Activated naive CD8-positive, alpha-beta T cell treated with anti-CD3 and anti-CD28 coated beads, Interleukin-2, amount 50 U/mL, for 16 hours (primary cell): ENCODE measurements around the gene FIP1L1.

Source experiments
- DNase-seq: peaks from one replicate; pipeline ENCODE4 v3.0.0-alpha.2; 2020; ENCODE audit warnings: low read depth, low spot score

Gene FIP1L1

DNA sequence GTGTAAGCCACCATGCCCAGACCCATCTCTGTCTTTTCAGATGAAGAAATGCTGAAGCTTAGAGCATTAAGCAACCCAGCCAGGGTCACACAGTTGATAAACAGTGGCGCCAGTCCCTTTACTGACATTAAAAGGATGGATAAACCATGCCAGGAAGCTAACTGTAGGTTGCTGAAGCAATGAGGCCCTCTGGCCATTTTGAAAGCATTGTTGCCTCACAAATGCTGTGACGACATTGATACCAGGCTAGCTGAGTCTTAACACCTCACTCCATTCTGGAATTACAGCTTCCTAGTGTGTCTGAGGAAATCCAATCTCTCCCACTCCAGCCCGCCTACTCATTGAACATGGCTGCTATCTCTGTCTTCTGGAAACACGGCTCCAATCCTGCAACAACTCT is 124.1 kb downstream of the FIP1L1 start:
- no peak for DNase-seq

DNA sequence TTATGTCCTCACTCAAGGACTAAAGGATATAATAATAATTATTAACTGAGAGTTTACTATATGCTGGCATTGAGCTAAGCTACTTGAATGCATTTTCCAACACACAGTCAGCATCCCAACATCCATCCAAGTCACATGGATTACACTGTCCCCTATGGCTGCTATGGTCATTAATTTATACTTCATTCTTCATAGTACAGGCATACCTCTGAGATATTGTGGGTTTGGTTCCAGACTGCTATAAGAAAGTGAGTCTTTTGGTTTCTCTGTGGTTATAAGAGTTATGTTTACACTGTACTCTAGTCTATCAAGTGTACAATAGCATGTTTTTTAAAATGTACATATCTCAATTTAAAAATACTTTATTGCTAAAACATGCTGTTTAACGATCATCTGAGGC is 124.7 kb downstream of the FIP1L1 start:
- DNase-seq = no peak

DNA sequence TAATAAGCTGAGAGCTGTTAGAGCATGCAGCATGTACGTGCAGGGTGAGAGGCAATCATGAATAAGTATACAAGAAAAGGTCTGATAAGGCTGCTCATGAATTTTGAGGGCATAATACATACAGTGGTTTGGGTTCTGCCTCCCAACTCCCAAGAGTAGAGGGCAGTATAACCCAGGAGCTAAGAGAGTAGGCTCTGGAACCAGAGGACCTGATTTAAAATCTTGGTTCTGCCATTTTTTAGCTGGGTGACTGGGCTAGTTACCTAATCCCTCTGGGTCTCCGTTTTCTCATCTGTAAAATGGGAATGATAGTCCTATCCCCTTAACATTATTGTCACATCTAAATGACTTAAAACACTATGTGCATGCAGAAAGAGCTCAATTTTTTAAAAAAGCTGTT is 128.5 kb downstream of the FIP1L1 start:
- no peak for DNase-seq

DNA sequence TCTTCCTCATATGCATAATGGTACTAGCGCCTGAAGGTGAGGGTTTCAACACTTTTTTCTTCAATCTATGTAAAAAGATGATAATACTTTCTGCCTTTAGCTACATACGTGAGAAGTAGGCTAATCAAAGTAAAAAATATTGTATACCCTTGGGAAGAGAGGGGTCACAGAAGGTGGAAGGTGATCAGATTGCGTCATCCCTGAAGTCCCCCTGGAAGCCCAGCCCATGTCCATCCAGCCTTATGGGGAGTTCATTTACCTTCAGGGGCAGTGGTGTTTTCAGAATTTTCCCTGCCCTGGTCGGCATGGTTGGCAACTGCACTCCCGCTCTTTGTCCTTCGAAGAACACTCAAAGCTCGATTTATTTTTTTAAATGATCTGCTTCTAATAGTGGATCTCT is 129.6 kb downstream of the FIP1L1 start:
- DNase-seq = no peak

DNA sequence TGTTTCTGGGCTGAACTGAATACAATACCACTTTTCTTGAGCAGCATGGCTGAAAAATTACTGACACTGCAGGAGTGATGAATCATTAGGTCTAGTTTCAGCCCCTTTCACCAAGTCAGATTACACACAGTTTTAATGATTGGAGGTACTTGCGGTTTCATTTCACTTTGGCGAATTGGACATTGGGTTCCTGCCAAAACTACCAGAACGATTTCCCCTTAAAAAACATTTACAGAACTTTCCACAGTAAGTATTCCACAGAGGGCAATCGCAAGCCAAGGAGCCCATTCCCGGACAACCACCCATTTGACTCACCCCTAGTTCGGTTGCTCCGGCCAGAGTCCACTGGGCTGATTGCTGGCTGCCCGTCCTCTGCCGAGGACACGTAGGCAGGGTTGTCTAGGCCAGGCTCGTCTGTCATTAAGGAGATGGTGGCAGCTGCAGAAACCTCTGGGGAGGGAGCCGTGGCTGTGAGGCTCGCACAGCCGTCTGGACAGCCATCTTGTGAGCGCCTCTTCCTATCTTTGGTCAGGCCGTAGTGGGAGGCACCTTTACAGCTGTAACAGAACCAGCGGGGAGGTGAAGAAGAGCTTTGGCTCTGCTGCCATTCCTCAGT is 130.3 kb downstream of the FIP1L1 start:
- no peak for DNase-seq

DNA sequence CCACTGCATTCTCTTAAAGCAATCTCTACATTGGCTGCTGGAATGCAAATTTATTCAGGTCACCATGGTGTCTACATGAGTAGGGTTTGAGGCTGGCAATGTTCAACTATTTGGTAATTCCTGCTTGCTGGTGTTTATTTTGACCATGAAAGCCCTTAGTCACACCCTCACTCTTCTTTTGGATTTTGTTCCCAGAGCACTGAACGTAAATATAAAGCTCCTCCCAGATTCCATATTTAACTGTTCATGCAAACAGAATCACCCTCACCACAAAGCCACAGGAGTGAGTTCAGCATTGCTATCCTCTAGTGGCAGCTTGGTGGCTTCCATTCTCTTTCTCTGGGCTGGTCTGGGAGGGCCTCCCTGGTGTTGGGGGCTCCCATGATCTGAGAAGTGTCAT is 131.0 kb downstream of the FIP1L1 start:
- DNase-seq = no peak

DNA sequence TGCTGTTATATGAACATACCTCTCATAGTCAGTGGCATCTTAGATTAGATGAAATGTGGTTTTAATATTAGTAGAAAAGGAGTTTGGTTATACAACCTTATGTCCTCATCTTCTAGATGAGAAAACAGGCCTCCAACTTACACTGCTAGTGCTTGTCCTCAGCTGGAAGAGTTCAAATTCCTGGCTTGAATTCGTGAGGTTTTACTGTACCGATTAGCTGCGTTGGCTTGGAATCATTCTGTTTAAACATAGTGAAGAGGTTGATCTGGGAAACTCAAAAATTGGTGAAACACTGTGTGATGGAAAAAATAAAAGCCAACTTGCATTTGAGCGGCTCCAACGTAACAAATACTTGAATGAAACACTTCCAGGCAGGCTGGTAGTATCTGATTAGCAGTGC is 132.9 kb downstream of the FIP1L1 start:
- no peak for DNase-seq
